ENCODE results near the gene OXGR1.

The OXGR1 gene

GRCh38 chr13:96958286-96958891 is 35.9 kb downstream of the OXGR1 start:
- no peak for ATAC-seq

GRCh38 chr13:96952595-96952994 is 41.7 kb downstream of the OXGR1 start:
- no peak for ATAC-seq

GRCh38 chr13:96948127-96948526 is 46.1 kb downstream of the OXGR1 start:
- ATAC-seq: no peak

- ATAC-seq: no peak
Observed at GRCh38 chr13:96947343-96947910, 46.8 kb downstream of the OXGR1 start.

GRCh38 chr13:96946709-96947311 is 47.5 kb downstream of the OXGR1 start:
- ATAC-seq: no peak

GRCh38 chr13:96940961-96941360 is 53.3 kb downstream of the OXGR1 start:
- no peak for ATAC-seq

- ATAC-seq: no peak
Observed at GRCh38 chr13:96935901-96936300, 58.4 kb downstream of the OXGR1 start.

All from activated CD4-positive, CD25-positive, alpha-beta regulatory T cell treated with anti-CD3 and anti-CD28 coated beads, Interleukin-2, amount 50 U/mL, for 24 hours (primary cell).